OCI-LY1 (cell line): ENCODE results near the gene PPP1R27.

Experiments
- H2AFZ ChIP-seq: fragments of 200-600 bp; sonication (generic), shearing (Covaris generic); 2 replicates; pipeline ENCODE4 v1.6.0; 2014; ENCODE audit warnings: antibody characterized with exemption, mild to moderate bottlenecking, low read length
- H3F3A ChIP-seq: fragments of 200-600 bp; sonication (generic), shearing (Covaris generic); 2 replicates; pipeline ENCODE4 v1.6.0; 2014; ENCODE audit warnings: mild to moderate bottlenecking, antibody characterized with exemption, low read length, moderate library complexity; ENCODE audit not compliant: insufficient read depth
- H3K27ac ChIP-seq: fragments of 200-600 bp; sonication (generic); 2 replicates; pipeline ENCODE4 v1.5.1; 2014; ENCODE audit warnings: low read length, mixed run types, mild to moderate bottlenecking, low read depth; ENCODE audit not compliant: poor library complexity, severe bottlenecking
- H3K27me3 ChIP-seq: fragments of 200-600 bp; sonication (generic); 2 replicates; pipeline ENCODE4 v1.6.0; 2014; ENCODE audit warnings: antibody characterized with exemption, mild to moderate bottlenecking, low read length, moderate library complexity; ENCODE audit not compliant: insufficient read depth
- H3K36me3 ChIP-seq: fragments of 200-600 bp; sonication (generic); 2 replicates; pipeline ENCODE4 v1.6.1; 2014; ENCODE audit warnings: mild to moderate bottlenecking, antibody characterized with exemption, low read length, moderate library complexity, mixed read lengths; ENCODE audit not compliant: insufficient read depth
- H3K4me1 ChIP-seq: fragments of 200-600 bp; sonication (generic); 2 replicates; pipeline ENCODE4 v1.5.1; 2014; ENCODE audit warnings: mild to moderate bottlenecking, low read length, moderate library complexity; ENCODE audit not compliant: insufficient read depth, severe bottlenecking
- H3K4me2 ChIP-seq: fragments of 200-600 bp; sonication (generic), shearing (Covaris generic); 2 replicates; pipeline ENCODE4 v1.6.1; 2014; ENCODE audit warnings: low read length
- H3K4me3 ChIP-seq: fragments of 200-600 bp; sonication (generic); 2 replicates; pipeline ENCODE4 v1.5.1; 2014; ENCODE audit warnings: low read length, low read depth, mild to moderate bottlenecking, mixed read lengths; ENCODE audit not compliant: poor library complexity, severe bottlenecking
- H3K79me2 ChIP-seq: fragments of 200-600 bp; shearing (Covaris generic); 2 replicates; pipeline ENCODE4 v1.6.1; 2016; ENCODE audit warnings: mixed run types, low read length, mixed read lengths; ENCODE audit not compliant: insufficient read depth
- H3K9ac ChIP-seq: fragments of 200-600 bp; sonication (generic), shearing (Covaris generic); 2 replicates; pipeline ENCODE4 v1.6.1; 2014; ENCODE audit warnings: mild to moderate bottlenecking, low read length, mixed read lengths
- H3K9me2 ChIP-seq: fragments of 200-600 bp; sonication (generic), shearing (Covaris generic); 2 replicates; pipeline ENCODE4 v1.6.1; 2014; ENCODE audit warnings: low read depth, mild to moderate bottlenecking, low read length, mixed read lengths
- H3K9me3 ChIP-seq: fragments of 200-600 bp; shearing (Covaris generic); 2 replicates; pipeline ENCODE4 v1.6.1; 2014; ENCODE audit warnings: low read length, mixed read lengths
- H4K20me1 ChIP-seq: fragments of 200-600 bp; sonication (generic), shearing (Covaris generic); 2 replicates; pipeline ENCODE4 v1.6.0; 2016; ENCODE audit warnings: mild to moderate bottlenecking, low read length; ENCODE audit not compliant: insufficient read depth
- EZH2 ChIP-seq: fragments of 200-600 bp; sonication (generic), shearing (Covaris generic); IDR thresholded peaks from 2 replicates; pipeline ENCODE4 v1.8.0; 2017; ENCODE audit warnings: borderline replicate concordance, mixed run types, mild to moderate bottlenecking, antibody characterized with exemption, low read length, moderate library complexity, mixed read lengths
- TF ChIP-seq, protein P1 (sequence below): fragments of 200-600 bp; sonication (generic), shearing (Covaris generic); IDR thresholded peaks from 2 replicates; pipeline ENCODE4 v1.5.1; 2017; ENCODE audit warnings: mild to moderate bottlenecking, antibody characterized with exemption, low read length, moderate library complexity, mixed read lengths

The PPP1R27 gene

DNA sequence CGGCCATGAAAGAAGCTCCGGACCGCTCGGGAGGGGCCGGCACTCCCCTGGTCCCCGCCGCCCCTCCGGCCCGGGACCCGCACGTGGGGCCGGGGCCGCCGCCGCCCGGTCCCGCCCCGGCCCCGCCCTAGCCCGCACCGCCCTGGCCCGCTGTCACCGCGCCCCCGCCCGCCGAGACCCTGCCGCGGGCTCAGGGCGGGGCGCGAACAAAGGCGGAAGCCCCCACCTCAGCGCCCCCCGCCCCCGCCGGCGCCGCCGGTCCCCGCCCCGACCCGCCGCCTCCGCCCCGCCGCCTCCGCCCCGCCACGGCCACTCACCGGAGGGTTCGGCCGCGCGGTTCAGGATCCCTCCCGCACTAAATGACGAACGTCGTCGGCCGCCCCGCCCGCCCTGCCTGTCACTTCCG lies 36.1 kb upstream of the PPP1R27 start, which contains the start of gene ARHGDIA:
TSS of gene ARHGDIA (minus strand) at position 357 of the 406 bp plus-strand sequence. CDS start 1,407 bp downstream, outside the sequence.
- peaks cover 39% of the 10 kb centered on the region for H3K36me3 ChIP-seq
- peaks cover 66% of the 10 kb centered on the region for H3K4me1 ChIP-seq
- no peaks in the 10 kb centered on the region for H4K20me1 ChIP-seq
- no peaks in the 10 kb centered on the region for H3K9me3 ChIP-seq
- no peaks in the 10 kb centered on the region for H3K27me3 ChIP-seq
- TF ChIP-seq, protein P1, sequence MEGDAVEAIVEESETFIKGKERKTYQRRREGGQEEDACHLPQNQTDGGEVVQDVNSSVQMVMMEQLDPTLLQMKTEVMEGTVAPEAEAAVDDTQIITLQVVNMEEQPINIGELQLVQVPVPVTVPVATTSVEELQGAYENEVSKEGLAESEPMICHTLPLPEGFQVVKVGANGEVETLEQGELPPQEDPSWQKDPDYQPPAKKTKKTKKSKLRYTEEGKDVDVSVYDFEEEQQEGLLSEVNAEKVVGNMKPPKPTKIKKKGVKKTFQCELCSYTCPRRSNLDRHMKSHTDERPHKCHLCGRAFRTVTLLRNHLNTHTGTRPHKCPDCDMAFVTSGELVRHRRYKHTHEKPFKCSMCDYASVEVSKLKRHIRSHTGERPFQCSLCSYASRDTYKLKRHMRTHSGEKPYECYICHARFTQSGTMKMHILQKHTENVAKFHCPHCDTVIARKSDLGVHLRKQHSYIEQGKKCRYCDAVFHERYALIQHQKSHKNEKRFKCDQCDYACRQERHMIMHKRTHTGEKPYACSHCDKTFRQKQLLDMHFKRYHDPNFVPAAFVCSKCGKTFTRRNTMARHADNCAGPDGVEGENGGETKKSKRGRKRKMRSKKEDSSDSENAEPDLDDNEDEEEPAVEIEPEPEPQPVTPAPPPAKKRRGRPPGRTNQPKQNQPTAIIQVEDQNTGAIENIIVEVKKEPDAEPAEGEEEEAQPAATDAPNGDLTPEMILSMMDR: no peak
- no peak for TF ChIP-seq EZH2
- H3K9ac ChIP-seq: peak within 1 kb of the TSS; percentile 98
- peaks cover 5% of the 10 kb centered on the region; the same call in 1 of the 2 replicates for H3K79me2 ChIP-seq
- H3K4me2 ChIP-seq: peak within 1 kb of the TSS; percentile 86
- peak within 1 kb of the TSS; percentile 98 for H3K4me3 ChIP-seq
- peak within 1 kb of the TSS; percentile 88 for H3K27ac ChIP-seq
- H3F3A ChIP-seq: no peaks in the 10 kb centered on the region
- H3K9me2 ChIP-seq: no peaks in the 10 kb centered on the region
- no peak within 1 kb of the TSS for H2AFZ ChIP-seq

DNA sequence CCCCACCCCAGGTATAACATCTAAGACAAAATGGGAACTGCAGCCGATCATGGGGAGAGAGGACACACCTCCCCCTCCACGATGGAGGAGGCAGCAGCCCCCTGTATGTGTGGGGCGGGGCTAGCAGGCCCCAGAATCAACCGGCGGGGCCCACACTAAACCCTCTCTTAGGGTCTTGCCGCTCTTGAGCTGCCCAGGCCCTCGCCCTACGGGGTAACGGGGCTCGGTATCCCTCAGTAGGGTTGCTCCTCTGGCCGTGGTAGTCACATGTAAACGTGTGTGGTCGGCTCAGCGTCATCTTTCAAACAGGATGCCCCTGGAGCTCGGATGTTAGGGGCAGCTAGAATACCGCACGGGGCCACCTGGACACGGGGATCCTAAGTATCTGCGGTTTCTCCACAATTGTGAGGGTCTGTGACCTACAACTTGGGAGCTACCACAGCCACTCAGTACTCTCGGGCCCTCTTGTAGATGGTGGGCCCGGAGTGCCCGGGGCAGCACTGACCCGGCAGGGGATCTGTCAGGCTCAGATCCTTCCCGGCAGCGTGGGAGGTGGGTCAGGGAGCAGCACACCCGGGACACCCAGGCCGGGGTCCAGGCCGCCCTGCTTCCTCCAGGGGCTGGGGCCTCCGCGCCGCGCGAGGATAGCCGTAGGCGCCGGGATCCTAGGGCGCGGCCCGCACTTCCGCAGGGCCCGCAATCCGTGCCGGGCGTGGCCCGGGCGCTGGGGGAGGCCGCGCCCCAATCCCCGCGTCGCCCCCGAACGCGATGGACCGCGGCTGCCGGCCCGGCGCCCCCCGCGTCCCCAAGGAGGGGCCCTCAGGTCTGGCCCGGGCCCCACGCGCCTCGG lies 35.5 kb upstream of the PPP1R27 start:
- Histone ChIP-seq H3K9ac (peak overlapping the region; percentile 97), H3K27me3 (no peaks in the 10 kb centered on the region), H3K4me2 (peak overlapping the region; percentile 86), H3K4me1 (peaks cover 72% of the 10 kb centered on the region), H3K4me3 (peak overlapping the region; percentile 98), H3K79me2 (peaks cover 5% of the 10 kb centered on the region; the same call in 1 of the 2 replicates), H3K36me3 (peaks cover 45% of the 10 kb centered on the region), H3K27ac (peak overlapping the region; percentile 84), H2AFZ (no peak overlapping the region), H4K20me1 (no peaks in the 10 kb centered on the region), H3F3A (no peaks in the 10 kb centered on the region), H3K9me3 (no peaks in the 10 kb centered on the region), H3K9me2 (no peaks in the 10 kb centered on the region)
- TF ChIP-seq, protein P1: no peak
- no peak for TF ChIP-seq EZH2

DNA sequence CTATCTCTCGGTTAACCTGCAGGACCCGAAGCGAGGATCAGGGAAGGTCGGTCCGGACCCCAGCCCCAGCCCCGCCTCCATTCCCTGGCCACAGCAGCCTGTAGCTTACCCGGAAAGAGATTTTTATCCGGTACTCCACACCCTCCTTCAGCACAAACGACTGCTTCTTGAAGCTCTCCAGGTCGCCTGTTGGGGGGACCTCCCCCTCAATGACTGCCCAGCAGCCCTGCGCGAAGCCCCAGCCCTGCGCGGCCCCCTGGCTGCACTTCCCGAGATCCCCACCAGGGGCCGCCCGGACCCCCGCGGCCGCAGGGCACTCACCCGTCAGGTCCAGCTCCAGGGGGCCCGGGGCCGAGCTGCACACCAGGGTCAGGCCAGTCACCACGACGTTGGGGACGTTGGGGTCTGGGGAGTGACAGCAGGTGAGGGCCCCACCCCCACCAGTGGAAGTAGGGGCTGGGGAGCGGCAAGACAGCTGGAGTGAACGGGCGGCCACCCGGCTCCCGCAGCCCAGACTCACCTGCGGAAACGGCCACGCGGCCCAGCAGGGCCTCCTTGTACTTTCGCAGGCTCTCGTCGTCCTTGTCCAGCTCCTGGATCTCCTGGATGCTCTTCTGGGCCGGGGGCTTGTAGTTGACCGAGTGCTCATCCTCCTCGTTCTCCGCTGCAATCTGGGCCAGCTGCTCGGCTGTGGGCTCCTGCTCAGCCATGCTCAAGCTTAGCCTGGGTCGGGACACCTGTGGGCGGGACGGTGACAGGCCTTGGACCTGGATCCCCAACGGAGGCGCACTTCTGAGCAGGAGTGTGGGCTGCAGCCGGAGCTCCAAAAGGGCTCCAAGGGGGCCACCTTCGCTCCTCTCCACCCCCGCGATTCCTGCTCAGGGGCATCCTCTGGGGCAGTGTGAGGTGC lies 34.6 kb upstream of the PPP1R27 start:
- Histone ChIP-seq H3K9ac (peak overlapping the region; percentile 97), H3K27ac (peak overlapping the region; percentile 84), H3K4me3 (peak overlapping the region; percentile 98), H3K27me3 (no peaks in the 10 kb centered on the region), H3K4me2 (peak overlapping the region; percentile 86), H3K9me3 (no peaks in the 10 kb centered on the region), H3K4me1 (peaks cover 73% of the 10 kb centered on the region), H4K20me1 (no peaks in the 10 kb centered on the region), H3K79me2 (peaks cover 5% of the 10 kb centered on the region; the same call in 1 of the 2 replicates), H3K36me3 (peaks cover 48% of the 10 kb centered on the region), H3K9me2 (no peaks in the 10 kb centered on the region), H2AFZ (no peak overlapping the region), H3F3A (no peaks in the 10 kb centered on the region)
- TF ChIP-seq EZH2: no peak
- TF ChIP-seq, protein P1: peak; percentile 81
